Measurements from ENCODE around the gene SPRED3. TPM values are rescaled to one million over a fixed set of nuclear protein-coding genes. Genes with fewer than 3 reads are reported as not detected.

Gene SPRED3
- total RNA-seq, 1 experiment from 2014 or later = 5.6 TPM

GRCh38 chr19:38370299-38370698 lies 18.2 kb upstream of the SPRED3 start:
- Mint-ChIP-seq H3K27me3 (ENCODE audit: insufficient read depth, unreplicated experiment) (no peaks in the 10 kb centered on the region), H3K4me1 (ENCODE audit: insufficient read depth, unreplicated experiment) (peaks cover 3% of the 10 kb centered on the region), H3K27ac (ENCODE audit: low read depth, unreplicated experiment) (no peak overlapping the region), H3K4me3 (ENCODE audit: unreplicated experiment) (no peak overlapping the region), H3K36me3 (ENCODE audit: insufficient read depth, unreplicated experiment) (peaks cover 7% of the 10 kb centered on the region), H3K9me3 (ENCODE audit: unreplicated experiment) (no peaks in the 10 kb centered on the region)
- intact Hi-C loops (cut with micrococcal nuclease) = no loop called here
- DNase-seq (ENCODE audit: unreplicated experiment) = no peak
- no peak for TF ChIP-seq CTCF (IDR thresholded peaks at IDR 0.05; ENCODE audit: unreplicated experiment)
- ChIA-PET POLR2A (interaction anchor here (0.6 kb wide), 1 partner anchor 1034 kb away, joined by 3 read pairs; no protein-coding TSS in a partner anchor), CTCF (interaction anchor here (0.6 kb wide), 1 partner anchor 145 kb away, joined by 3 read pairs; no protein-coding TSS in a partner anchor)
- no TSS peak for BruUV-seq (replicated peaks)

GRCh38 chr19:38371081-38371480 lies 17.4 kb upstream of the SPRED3 start:
- Mint-ChIP-seq H3K27ac (ENCODE audit: low read depth, unreplicated experiment) (no peak overlapping the region), H3K4me1 (ENCODE audit: insufficient read depth, unreplicated experiment) (peaks cover 11% of the 10 kb centered on the region), H3K36me3 (ENCODE audit: insufficient read depth, unreplicated experiment) (peaks cover 7% of the 10 kb centered on the region), H3K4me3 (ENCODE audit: unreplicated experiment) (no peak overlapping the region), H3K27me3 (ENCODE audit: insufficient read depth, unreplicated experiment) (no peaks in the 10 kb centered on the region), H3K9me3 (ENCODE audit: unreplicated experiment) (no peaks in the 10 kb centered on the region)
- no TSS peak for BruUV-seq (replicated peaks)
- DNase-seq (ENCODE audit: unreplicated experiment) = peak; percentile 39
- intact Hi-C loops (cut with micrococcal nuclease) = no loop called here
- CTCF ChIA-PET = interaction anchor here (0.5 to 0.6 kb wide), 4 partner anchors 107 to 474 kb away, joined by 3 to 5 read pairs (median 3); partner anchors contain the start of gene SPINT2
- POLR2A ChIA-PET = interaction anchor here (0.6 kb wide), 1 partner anchor 1033 kb away, joined by 3 read pairs; no protein-coding TSS in a partner anchor
- no peak for TF ChIP-seq CTCF (IDR thresholded peaks at IDR 0.05; ENCODE audit: unreplicated experiment)

- ChIA-PET POLR2A (interaction anchor here (0.6 to 3.8 kb wide), 29 partner anchors 9 to 1062 kb away, joined by 3 to 49 read pairs (median 6); partner anchors contain the start of genes C19orf33, CATSPERG, ECH1 and EIF3K), CTCF (interaction anchor here (0.6 to 1.4 kb wide), 14 partner anchors 16 to 406 kb away, joined by 3 to 12 read pairs (median 4); partner anchors contain the start of genes CATSPERG, FAM98C and KCNK6)
- no peak for TF ChIP-seq CTCF (IDR thresholded peaks at IDR 0.05; ENCODE audit: unreplicated experiment)
- H3K4me1 Mint-ChIP-seq (ENCODE audit: insufficient read depth, unreplicated experiment) = peaks cover 19% of the 10 kb centered on the region
- H3K9me3 Mint-ChIP-seq (ENCODE audit: unreplicated experiment) = no peaks in the 10 kb centered on the region
- intact Hi-C loops (cut with micrococcal nuclease) = loop anchor here (1.0 kb wide), 1 partner anchor 38 kb away; no protein-coding TSS in a partner anchor
- peak overlapping the region; percentile 84 for H3K4me3 Mint-ChIP-seq (ENCODE audit: unreplicated experiment)
- no peaks in the 10 kb centered on the region for H3K27me3 Mint-ChIP-seq (ENCODE audit: insufficient read depth, unreplicated experiment)
- TSS peak; percentile 50 for BruUV-seq (replicated peaks)
- peaks cover 26% of the 10 kb centered on the region for H3K36me3 Mint-ChIP-seq (ENCODE audit: insufficient read depth, unreplicated experiment)
- DNase-seq (ENCODE audit: unreplicated experiment) = no peak
- peak overlapping the region; percentile 98 for H3K27ac Mint-ChIP-seq (ENCODE audit: low read depth, unreplicated experiment)
These were observed 14.6 kb upstream of the SPRED3 start for GRCh38 chr19:38373907-38374331.

GRCh38 chr19:38374332-38375097 lies 14.0 kb upstream of the SPRED3 start, which contains the start of gene PSMD8:
Gene PSMD8, plus strand, starts transcription at chr19:38374571. Its CDS starts 31 bp downstream, at chr19:38374602.
- DNase-seq (ENCODE audit: unreplicated experiment) = peak; percentile 100
- ChIA-PET POLR2A (interaction anchor here (0.6 to 3.8 kb wide), 31 partner anchors 9 to 1061 kb away, joined by 3 to 49 read pairs (median 5); partner anchors contain the start of genes C19orf33, CATSPERG, ECH1 and EIF3K), CTCF (interaction anchor here (0.6 to 1.4 kb wide), 14 partner anchors 17 to 405 kb away, joined by 3 to 12 read pairs (median 4); partner anchors contain the start of genes CATSPERG, FAM98C and KCNK6)
- Mint-ChIP-seq H3K4me3 (ENCODE audit: unreplicated experiment) (peak within 1 kb of the TSS; percentile 84), H3K4me1 (ENCODE audit: insufficient read depth, unreplicated experiment) (peaks cover 19% of the 10 kb centered on the region), H3K27ac (ENCODE audit: low read depth, unreplicated experiment) (peak within 1 kb of the TSS; percentile 98), H3K9me3 (ENCODE audit: unreplicated experiment) (no peaks in the 10 kb centered on the region), H3K27me3 (ENCODE audit: insufficient read depth, unreplicated experiment) (no peaks in the 10 kb centered on the region), H3K36me3 (ENCODE audit: insufficient read depth, unreplicated experiment) (peaks cover 32% of the 10 kb centered on the region)
- intact Hi-C loops (cut with micrococcal nuclease) = loop anchor here (1.0 kb wide), 2 partner anchors 13 to 38 kb away; no protein-coding TSS in a partner anchor
- no TSS peak for BruUV-seq (replicated peaks)
- TF ChIP-seq CTCF (IDR thresholded peaks at IDR 0.05; ENCODE audit: unreplicated experiment) = no peak

Data from MCF 10A (cell line).